ENCODE results near the gene TLR6.
"Not testable (repeated sequence)": the region's sequence is repeated elsewhere in the genome, so short reads cannot be mapped to it uniquely, and the experiment has no call there.

DNA sequence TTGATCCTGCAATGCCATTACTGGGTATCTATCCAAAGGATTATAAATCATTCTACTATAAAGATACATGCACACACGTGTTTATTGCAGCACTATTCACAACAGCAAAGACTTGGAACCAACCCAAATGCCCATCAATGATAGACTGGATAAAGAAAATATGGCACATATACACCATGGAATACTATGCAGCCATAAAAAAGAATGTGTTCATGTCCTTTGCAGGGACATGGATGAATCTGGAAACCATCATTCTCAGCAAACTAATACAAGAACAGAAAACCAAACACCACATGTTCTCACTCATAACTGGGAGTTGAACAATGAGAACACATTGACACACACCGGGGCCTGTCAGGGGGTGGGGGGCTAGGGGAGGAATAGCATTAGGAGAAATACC lies 78.7 kb downstream of the TLR6 start:
- not testable (repeated sequence) for TF ChIP-seq GABPA (IDR thresholded peaks at IDR 0.05; ENCODE audit: low read depth); POLR2AphosphoS5 (IDR thresholded peaks at IDR 0.05; ENCODE audit: low read depth); CTCF (IDR thresholded peaks at IDR 0.05; ENCODE audit: insufficient read depth, low read length)

Data from HL-60 (cell line).